Activated T-cell treated with anti-CD3 and anti-CD28 coated beads, Interleukin-2, amount 50 U/mL, for 4 hours (primary cell): ENCODE data around the gene VSTM4. TPM values are rescaled to one million over a fixed set of nuclear protein-coding genes. Genes with fewer than 3 reads are reported as not detected.
A peak's percentile ranks its signal among the peaks of the same experiment; 100 is the strongest.

ENCODE experiments used
- ATAC-seq, 2 donors: fragments of 200-7000 bp; cut with Tn5 transposase; one replicate each; pipeline ENCODE4 v1.10.0; 2021
- DNase-seq: peaks from one replicate; pipeline ENCODE4 v3.0.0-alpha.2; 2020
- H3K27me3 Mint-ChIP-seq: one replicate; pipeline ENCODE4 v1.8.0; 2021; ENCODE audit warnings: low read depth, mixed read lengths
- H3K36me3 Mint-ChIP-seq: one replicate; pipeline ENCODE4 v1.8.0; 2022; ENCODE audit warnings: mixed read lengths; ENCODE audit not compliant: insufficient read depth
- H3K4me1 Mint-ChIP-seq: one replicate; pipeline ENCODE4 v1.8.0; 2021; ENCODE audit warnings: low read depth, mixed read lengths
- H3K4me3 Mint-ChIP-seq: one replicate; pipeline ENCODE4 v1.8.0; 2021; ENCODE audit warnings: mild to moderate bottlenecking, moderate library complexity, mixed read lengths
- H3K9me3 Mint-ChIP-seq: one replicate; pipeline ENCODE4 v1.8.0; 2021; ENCODE audit warnings: mixed read lengths
- total RNA-seq, 3 donors: library from RNA; stranded (reverse); gene quantifications; one replicate each; pipeline ENCODE4 v1.2.1, GENCODE V29; 2021

Gene VSTM4
- total RNA-seq, 3 donors from 2014 or later, result 0.08 to 0.19 (median 0.18) TPM

- H3K36me3 Mint-ChIP-seq, result no peaks in the 10 kb centered on the region
- no peak overlapping the region for H3K4me3 Mint-ChIP-seq
- DNase-seq (no peak), ATAC-seq (no peak)
- peaks cover 14% of the 10 kb centered on the region for H3K9me3 Mint-ChIP-seq
- H3K27me3 Mint-ChIP-seq, result peaks cover 1% of the 10 kb centered on the region
- no peaks in the 10 kb centered on the region for H3K4me1 Mint-ChIP-seq
These were observed 32.6 kb downstream of the VSTM4 start for GRCh38 chr10:49082766-49083165.

- H3K4me1 Mint-ChIP-seq, result peaks cover 2% of the 10 kb centered on the region
- peaks cover 4% of the 10 kb centered on the region for H3K27me3 Mint-ChIP-seq
- DNase-seq (no peak), ATAC-seq (no peak)
- H3K36me3 Mint-ChIP-seq, result no peaks in the 10 kb centered on the region
- peaks cover 5% of the 10 kb centered on the region for H3K9me3 Mint-ChIP-seq
- no peak overlapping the region for H3K4me3 Mint-ChIP-seq
These were observed 33.6 kb downstream of the VSTM4 start for GRCh38 chr10:49081547-49082275.

- no peaks in the 10 kb centered on the region for H3K9me3 Mint-ChIP-seq
- no peak for ATAC-seq
- no peak for DNase-seq
- peaks cover 4% of the 10 kb centered on the region for H3K27me3 Mint-ChIP-seq
- H3K4me1 Mint-ChIP-seq, result peaks cover 3% of the 10 kb centered on the region
- no peak overlapping the region for H3K4me3 Mint-ChIP-seq
- no peaks in the 10 kb centered on the region for H3K36me3 Mint-ChIP-seq
These were observed 34.4 kb downstream of the VSTM4 start for GRCh38 chr10:49080965-49081364.

GRCh38 chr10:49080071-49080470 is 35.3 kb downstream of the VSTM4 start:
- peaks cover 3% of the 10 kb centered on the region for H3K4me1 Mint-ChIP-seq
- H3K4me3 Mint-ChIP-seq, result no peak overlapping the region
- H3K36me3 Mint-ChIP-seq, result no peaks in the 10 kb centered on the region
- DNase-seq (no peak), ATAC-seq (no peak)
- peaks cover 3% of the 10 kb centered on the region for H3K27me3 Mint-ChIP-seq
- H3K9me3 Mint-ChIP-seq, result no peaks in the 10 kb centered on the region

- DNase-seq, result no peak
- Mint-ChIP-seq H3K9me3 (no peaks in the 10 kb centered on the region), H3K4me3 (no peak overlapping the region), H3K36me3 (no peaks in the 10 kb centered on the region), H3K4me1 (peaks cover 3% of the 10 kb centered on the region), H3K27me3 (peaks cover 3% of the 10 kb centered on the region)
- ATAC-seq, result no peak
These were observed 35.8 kb downstream of the VSTM4 start for GRCh38 chr10:49079499-49079898.

GRCh38 chr10:49079072-49079471 is 36.2 kb downstream of the VSTM4 start:
- Mint-ChIP-seq H3K4me1 (peaks cover 3% of the 10 kb centered on the region), H3K36me3 (no peaks in the 10 kb centered on the region), H3K27me3 (peaks cover 3% of the 10 kb centered on the region), H3K9me3 (no peaks in the 10 kb centered on the region), H3K4me3 (no peak overlapping the region)
- ATAC-seq, result no peak
- no peak for DNase-seq

- Mint-ChIP-seq H3K36me3 (no peaks in the 10 kb centered on the region), H3K4me3 (no peak overlapping the region), H3K9me3 (no peaks in the 10 kb centered on the region), H3K27me3 (peaks cover 3% of the 10 kb centered on the region), H3K4me1 (peaks cover 3% of the 10 kb centered on the region)
- ATAC-seq (peak in 1 of 2 donors; percentile 30), DNase-seq (no peak)
These were observed 36.9 kb downstream of the VSTM4 start for GRCh38 chr10:49078433-49078832.

- Mint-ChIP-seq H3K27me3 (peaks cover 3% of the 10 kb centered on the region), H3K4me3 (no peak overlapping the region), H3K4me1 (peaks cover 3% of the 10 kb centered on the region), H3K9me3 (no peaks in the 10 kb centered on the region), H3K36me3 (no peaks in the 10 kb centered on the region)
- DNase-seq, result no peak
- peak; percentile 23 to 64 for ATAC-seq
These were observed 38.4 kb downstream of the VSTM4 start for GRCh38 chr10:49076741-49077521.

- Mint-ChIP-seq H3K36me3 (no peaks in the 10 kb centered on the region), H3K27me3 (peaks cover 3% of the 10 kb centered on the region), H3K9me3 (no peaks in the 10 kb centered on the region), H3K4me3 (no peak overlapping the region), H3K4me1 (peaks cover 3% of the 10 kb centered on the region)
- DNase-seq, result no peak
- peak in 1 of 2 donors; percentile 10 for ATAC-seq
These were observed 39.0 kb downstream of the VSTM4 start for GRCh38 chr10:49076319-49076718.

GRCh38 chr10:49075743-49076142 is 39.6 kb downstream of the VSTM4 start:
- H3K9me3 Mint-ChIP-seq, result no peaks in the 10 kb centered on the region
- no peak for ATAC-seq

GRCh38 chr10:49074836-49075682 is 40.3 kb downstream of the VSTM4 start:
- peaks cover 3% of the 10 kb centered on the region for H3K27me3 Mint-ChIP-seq
- H3K9me3 Mint-ChIP-seq, result no peaks in the 10 kb centered on the region
- H3K4me3 Mint-ChIP-seq, result no peak overlapping the region
- no peaks in the 10 kb centered on the region for H3K36me3 Mint-ChIP-seq
- H3K4me1 Mint-ChIP-seq, result peaks cover 3% of the 10 kb centered on the region
- ATAC-seq (no peak), DNase-seq (no peak)

More at GRCh38 chr10:49075743-49076142, 39.6 kb downstream of the VSTM4 start:
- Mint-ChIP-seq H3K36me3 (no peaks in the 10 kb centered on the region), H3K4me1 (peaks cover 3% of the 10 kb centered on the region), H3K27me3 (peaks cover 3% of the 10 kb centered on the region), H3K4me3 (no peak overlapping the region)
- no peak for DNase-seq

GRCh38 chr10:49072166-49072885 is 43.0 kb downstream of the VSTM4 start:
- H3K4me1 Mint-ChIP-seq, result peaks cover 3% of the 10 kb centered on the region
- H3K27me3 Mint-ChIP-seq, result peaks cover 3% of the 10 kb centered on the region
- no peak overlapping the region for H3K4me3 Mint-ChIP-seq
- ATAC-seq (no peak), DNase-seq (no peak)
- no peaks in the 10 kb centered on the region for H3K36me3 Mint-ChIP-seq
- H3K9me3 Mint-ChIP-seq, result no peaks in the 10 kb centered on the region

GRCh38 chr10:49071160-49071761 is 44.1 kb downstream of the VSTM4 start:
- DNase-seq (no peak), ATAC-seq (no peak)
- H3K4me3 Mint-ChIP-seq, result no peak overlapping the region
- H3K4me1 Mint-ChIP-seq, result no peaks in the 10 kb centered on the region
- no peaks in the 10 kb centered on the region for H3K27me3 Mint-ChIP-seq
- no peaks in the 10 kb centered on the region for H3K9me3 Mint-ChIP-seq
- H3K36me3 Mint-ChIP-seq, result no peaks in the 10 kb centered on the region
